PFSK-1 (cell line): Measurements from ENCODE around the gene CA4.

Experiments used
- POLR2AphosphoS5 ChIP-seq: IDR thresholded peaks from 2 replicates; pipeline ENCODE4 v1.6.1; 2012; ENCODE audit warnings: low read depth, mild to moderate bottlenecking, control low read depth, low read length, moderate library complexity
- SIN3A ChIP-seq: IDR thresholded peaks from 2 replicates; pipeline ENCODE4 v1.6.1; 2012; ENCODE audit warnings: mild to moderate bottlenecking, low read length, moderate library complexity, borderline replicate concordance; ENCODE audit not compliant: insufficient read depth

DNA sequence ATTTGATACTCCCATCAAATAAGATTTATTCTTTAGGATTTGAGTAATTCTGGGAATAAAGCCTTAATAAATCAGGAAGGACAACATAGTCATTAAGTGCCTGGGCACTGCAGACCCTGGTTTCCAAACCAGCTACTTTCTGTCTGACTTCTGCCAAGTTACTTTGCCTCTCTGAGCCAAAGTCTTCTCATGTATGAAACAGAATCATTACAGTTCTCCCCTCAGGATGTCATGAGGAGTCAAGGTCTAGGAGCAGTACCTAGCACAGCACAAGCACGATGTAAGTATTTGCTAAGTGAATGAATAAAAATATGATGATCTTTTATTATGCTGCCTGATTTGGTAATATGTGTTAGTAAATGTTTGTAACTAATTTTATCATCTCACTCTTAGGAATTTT, 40.6 kb upstream of the CA4 start:
- TF ChIP-seq POLR2AphosphoS5 = no peak
- TF ChIP-seq SIN3A = no peak
